Fibroblast of skin of right quadriceps (primary cell): ENCODE data around the gene CNST.
"Not testable (repeated sequence)": the region's sequence is repeated elsewhere in the genome, so short reads cannot be mapped to it uniquely, and the experiment has no call there.

Experiments used
- DNase-seq: peaks from one replicate; pipeline ENCODE4 v3.0.0-alpha.2; 2013

Gene CNST

GRCh38 chr1:246631426-246631825, 65.2 kb downstream of the CNST start:
- DNase-seq: peak; percentile 78

DNA sequence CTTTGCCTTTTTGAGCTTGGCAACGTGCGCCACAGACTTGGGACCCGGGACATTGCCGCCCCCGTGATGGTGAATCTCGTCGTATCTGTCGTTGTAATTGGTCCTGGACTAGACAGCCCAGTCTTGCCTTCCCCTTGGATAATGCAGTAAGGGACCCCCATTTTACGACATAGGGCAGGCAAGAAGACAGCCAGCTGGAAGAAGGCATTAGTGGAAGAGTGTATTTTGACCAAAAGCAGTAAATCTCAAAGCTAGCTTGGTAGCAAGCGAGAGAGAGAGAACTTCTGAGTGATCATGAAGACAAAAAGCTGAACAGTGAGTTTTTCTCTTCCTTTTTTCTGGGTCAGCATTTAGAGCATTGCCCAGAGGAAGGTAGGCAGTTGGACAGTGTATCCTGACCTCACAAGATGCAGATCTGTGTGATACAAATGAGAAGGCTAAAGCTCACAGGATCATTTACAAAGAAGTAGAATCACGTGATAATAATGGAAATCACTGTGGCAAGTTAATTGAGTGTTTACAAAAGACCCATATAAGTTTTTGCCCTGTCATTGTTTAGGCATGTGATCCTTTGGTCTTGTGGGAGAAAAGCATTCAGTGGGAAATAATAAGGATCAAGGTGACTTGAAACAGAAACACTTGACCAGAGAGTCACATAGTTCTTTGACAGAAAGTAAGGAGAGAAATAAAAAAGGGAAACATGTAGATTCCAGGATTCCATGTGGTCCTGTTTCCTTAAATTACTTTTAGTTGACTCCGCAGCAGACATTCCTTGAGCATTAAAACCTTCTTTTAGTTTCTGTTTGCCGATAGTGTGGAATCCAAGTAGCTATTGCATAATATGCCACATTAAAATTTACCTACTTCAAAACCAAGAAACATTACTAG, 66.3 kb downstream of the CNST start:
- peak; percentile 94 for DNase-seq

GRCh38 chr1:246634659-246635058, 68.4 kb downstream of the CNST start:
- not testable (repeated sequence) for DNase-seq

GRCh38 chr1:246638941-246639655, 72.8 kb downstream of the CNST start:
- no peak for DNase-seq

DNA sequence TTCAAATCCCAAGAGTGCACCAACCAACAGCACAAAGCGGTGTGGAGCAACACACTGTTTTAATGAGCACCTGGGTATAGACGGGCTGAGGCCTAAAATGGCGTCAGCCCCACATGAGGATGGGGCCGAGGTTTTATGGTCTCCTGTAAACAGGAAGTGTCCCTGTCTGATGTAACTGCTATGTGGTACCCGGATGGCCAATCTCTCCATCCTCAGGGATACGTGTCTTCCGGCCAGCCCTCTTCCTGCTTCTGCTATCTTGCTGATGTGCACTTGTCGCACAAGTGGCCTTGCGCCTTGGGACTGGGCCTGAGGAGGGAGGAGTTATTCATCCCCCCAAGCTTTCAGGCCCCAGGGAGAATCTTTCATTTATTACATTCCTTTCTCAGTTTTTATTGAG, 73.5 kb downstream of the CNST start:
- DNase-seq: no peak

DNA sequence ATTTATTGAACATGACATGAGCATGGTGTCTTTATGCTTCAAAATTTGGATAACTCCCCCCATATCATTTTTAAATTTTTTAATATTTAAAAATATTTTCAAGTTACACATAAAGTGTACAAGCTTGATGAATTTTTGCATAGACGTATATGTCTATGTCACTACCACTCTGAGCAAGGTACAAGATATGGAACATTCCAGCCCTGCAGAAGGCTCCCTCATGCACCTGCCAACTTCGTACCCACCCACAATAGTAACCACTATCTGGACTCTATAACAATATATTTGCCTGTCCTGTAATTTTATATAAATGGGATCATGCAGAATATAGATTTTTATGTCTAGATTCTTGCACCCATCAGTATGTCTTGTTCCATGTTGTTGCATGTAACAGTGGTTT, 74.5 kb downstream of the CNST start:
- no peak for DNase-seq

GRCh38 chr1:246641394-246641793, 75.1 kb downstream of the CNST start:
- no peak for DNase-seq

DNA sequence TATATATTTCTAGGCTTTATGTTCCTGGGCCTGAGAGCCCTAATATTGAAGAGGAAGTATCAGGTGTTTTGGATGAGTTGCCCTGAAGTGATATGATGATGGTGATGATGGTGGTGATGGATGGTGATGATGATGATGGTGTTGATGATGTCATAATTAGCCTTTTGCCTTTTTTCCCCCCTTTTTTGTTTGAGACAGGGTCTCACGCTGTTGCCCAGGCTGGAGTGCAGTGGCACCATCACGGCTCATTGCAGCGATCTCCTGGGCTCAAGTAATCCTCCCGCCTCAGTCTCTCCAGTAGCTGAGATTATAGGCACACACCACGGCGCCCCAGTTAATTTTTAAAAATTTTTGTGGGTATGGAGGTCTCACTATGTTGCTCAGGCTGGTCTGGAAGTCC, 76.5 kb downstream of the CNST start:
- DNase-seq: no peak

GRCh38 chr1:246647113-246647512, 80.9 kb downstream of the CNST start:
- peak; percentile 73 for DNase-seq

DNA sequence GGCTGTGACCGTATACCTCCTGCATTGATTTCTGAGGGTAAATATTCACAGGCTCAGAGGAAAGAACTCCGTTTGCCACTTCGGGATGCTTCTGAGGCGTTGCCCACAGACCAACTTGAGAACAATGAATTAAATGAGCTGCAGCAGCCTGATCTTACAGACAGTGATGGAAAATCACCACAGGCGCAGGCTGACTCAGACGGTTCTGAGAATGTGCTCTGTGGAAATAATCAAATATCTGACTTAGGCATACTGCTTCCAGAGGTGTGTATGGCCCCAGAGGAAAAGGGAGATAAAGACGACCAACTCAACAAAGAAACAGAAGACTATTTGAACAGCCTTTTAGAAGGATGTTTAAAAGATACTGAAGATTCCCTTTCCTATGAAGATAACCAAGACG, 81.3 kb downstream of the CNST start:
- peak; percentile 34 for DNase-seq

GRCh38 chr1:246651012-246651695, 84.9 kb downstream of the CNST start:
- no peak for DNase-seq

- DNase-seq: no peak
Observed at GRCh38 chr1:246658567-246658966, 92.3 kb downstream of the CNST start.

DNA sequence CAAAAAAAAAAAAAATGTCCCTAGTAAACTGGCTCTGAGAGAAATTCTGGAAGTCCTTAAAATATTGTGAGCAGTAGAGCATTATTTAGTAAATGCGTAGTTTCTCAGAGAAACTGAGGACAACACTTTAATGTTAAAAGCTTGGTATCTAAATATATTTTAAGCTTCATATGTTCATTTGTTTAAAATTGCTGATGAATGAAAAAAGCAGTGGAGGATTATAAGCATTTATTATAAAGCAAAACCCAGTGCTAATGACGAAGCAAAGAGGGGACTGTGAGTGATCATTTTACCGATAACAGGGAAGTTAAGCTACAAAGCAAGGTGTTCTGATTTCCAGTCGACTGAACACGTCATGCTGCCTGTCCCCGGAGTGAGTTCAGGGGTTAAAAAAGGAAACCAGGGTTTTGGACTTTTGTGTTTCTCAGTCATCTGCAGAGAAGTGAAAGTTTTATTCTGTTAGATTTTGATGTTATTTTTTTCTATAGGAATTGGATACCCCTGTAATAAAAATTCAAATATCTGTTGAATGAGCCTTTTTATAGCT, 93.4 kb downstream of the CNST start:
- no peak for DNase-seq

DNA sequence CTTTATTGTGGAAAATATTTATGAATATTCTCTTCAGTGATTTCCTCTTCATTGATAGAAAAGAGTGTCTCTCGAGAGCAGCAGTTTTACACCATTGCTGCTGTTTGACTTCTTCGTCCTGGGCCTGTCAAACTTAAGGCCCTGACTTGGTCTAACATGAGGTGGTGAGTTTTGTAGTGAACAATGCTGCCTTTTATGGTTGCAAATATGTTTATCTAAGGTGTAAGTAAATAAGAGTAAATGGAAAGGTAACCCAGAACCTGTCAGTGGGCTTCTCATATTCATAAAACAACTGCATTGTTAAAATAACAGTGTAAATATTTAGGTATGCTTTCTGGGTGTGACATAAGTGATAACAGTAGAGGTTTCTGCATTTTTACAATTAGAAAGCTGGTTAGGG, 95.2 kb downstream of the CNST start:
- no peak for DNase-seq

- no peak for DNase-seq
Observed at GRCh38 chr1:246667773-246668172, 101.5 kb downstream of the CNST start.

- no peak for DNase-seq
Observed at GRCh38 chr1:246669659-246670058, 103.4 kb downstream of the CNST start.

DNA sequence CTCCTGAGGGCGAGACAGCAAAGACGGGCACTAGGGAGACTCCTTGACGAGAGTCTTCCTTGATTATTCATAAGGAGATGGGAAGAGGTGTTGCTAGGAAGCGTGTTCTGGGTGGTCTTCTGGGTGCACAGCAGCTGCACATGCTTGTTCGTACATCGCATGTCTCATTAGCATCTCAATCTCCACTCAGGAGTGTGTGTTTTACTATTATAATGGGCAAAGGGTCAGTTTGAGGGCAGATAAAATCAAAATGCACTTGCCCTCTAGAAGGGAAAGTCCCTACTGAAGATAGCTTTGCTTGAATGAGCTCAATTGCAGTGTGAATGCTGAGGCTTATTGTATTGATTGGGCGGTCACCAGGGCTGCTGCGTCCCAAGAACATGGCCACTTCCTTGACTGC, 107.8 kb downstream of the CNST start:
- no peak for DNase-seq

DNA sequence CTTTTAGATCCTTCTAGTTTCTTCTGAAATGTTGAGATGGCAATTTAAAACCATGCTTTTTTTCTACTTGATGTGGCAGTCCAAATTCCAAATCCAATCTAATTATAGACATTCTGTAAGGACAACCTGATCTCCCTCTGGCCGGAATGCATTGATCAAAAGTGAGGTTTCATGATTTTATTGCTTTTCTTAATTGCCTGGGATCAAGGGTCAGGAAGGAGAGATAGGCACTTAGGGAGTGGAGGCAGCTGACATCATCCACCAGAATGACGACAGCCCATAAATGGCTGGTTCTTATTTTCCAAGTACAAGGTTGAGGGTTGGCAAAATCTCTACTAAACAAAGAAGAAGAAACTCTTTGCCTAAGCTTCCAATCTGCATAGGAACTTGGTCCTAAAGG, 111.6 kb downstream of the CNST start:
- DNase-seq: no peak

DNA sequence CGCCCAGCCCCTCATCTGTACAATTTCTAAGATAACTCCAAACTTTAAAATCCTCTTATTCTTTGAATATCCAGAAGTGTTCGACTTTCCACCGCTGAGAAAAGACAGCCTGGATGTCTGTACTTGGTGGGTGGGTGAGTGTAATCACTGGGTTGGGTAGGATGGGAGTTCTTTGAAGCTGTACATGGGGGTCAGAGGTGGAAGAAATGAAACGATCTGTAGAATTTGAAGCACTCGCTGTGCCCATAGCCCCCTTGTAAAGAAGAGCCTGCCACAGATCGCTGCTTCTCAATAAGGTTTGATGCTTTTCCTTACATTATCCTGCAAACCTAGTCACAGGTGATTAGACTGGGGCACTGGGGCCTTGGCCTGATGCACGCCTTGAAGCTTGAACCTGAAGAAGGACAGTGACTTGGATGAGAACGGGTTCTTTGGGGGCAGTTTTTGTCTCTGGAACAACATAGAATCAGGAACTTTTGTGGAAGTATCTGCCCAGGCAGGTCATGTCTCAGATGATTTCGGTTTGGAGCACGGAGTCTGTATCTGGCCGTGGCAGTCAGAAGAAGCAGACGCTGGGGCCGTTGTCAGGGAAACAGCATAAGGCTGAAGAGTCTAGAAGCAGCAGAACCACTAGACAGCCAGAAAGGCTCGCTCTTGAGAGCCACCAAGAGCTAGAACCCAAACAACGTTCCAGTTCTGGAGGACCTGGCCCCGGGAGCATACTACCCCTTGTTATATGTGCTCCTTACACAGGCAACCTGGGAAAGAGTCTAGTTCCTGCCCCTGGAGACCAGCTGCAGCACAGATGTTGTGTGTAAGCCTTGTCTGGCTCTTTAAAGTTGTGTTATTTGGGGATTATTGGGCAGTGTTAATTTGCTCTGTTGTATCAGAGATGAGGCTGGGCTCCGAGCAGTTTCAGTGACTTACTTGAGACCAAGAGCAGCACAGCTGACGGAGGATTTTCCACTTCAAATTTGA, 112.8 kb downstream of the CNST start:
- no peak for DNase-seq

DNA sequence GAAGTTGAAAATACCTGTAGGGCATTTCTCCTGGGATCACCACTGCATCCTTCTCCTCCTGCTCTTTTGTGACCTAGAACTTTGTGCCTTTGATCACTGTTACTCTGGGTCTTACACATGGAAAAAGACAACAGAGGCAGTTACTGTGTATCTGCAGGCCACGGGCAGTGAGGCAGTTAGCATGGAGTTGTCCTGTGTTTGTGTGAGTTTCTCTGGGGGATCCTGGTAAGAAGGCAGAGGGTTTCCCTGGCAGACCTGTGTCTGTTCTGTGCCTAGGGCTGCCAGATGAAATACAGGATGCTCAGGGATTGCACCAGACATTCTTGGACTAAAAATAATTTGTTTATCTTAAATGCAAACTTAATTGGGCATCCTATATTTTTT, 113.5 kb downstream of the CNST start:
- DNase-seq: no peak

- DNase-seq: peak; percentile 38
Observed at GRCh38 chr1:246680190-246680589, 113.9 kb downstream of the CNST start.

DNA sequence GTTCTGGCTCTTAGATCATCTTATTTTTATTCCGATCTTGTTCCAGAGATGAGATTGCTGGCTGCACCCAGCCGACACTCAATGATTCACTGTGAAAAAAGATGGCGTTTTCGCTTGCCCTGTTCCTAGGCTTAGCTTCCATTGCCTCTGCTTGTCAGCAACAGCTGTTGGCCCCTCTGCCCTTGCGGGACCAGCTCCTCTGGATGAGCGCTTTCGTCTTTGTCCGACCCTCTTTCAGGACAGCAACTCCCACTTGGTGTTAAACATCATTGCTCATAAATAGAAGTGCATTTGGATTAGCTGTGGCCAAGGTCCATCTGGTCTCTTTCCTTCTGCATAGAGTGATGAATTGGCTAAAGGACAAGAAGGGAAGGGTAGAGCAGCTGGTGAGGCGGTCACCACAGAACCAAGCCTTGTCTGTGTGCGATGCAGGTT, 114.5 kb downstream of the CNST start:
- no peak for DNase-seq
